ENCODE data around the gene AP1S3.
"Not testable (repeated sequence)": the region's sequence is repeated elsewhere in the genome, so short reads cannot be mapped to it uniquely, and the experiment has no call there.

The AP1S3 gene

DNA sequence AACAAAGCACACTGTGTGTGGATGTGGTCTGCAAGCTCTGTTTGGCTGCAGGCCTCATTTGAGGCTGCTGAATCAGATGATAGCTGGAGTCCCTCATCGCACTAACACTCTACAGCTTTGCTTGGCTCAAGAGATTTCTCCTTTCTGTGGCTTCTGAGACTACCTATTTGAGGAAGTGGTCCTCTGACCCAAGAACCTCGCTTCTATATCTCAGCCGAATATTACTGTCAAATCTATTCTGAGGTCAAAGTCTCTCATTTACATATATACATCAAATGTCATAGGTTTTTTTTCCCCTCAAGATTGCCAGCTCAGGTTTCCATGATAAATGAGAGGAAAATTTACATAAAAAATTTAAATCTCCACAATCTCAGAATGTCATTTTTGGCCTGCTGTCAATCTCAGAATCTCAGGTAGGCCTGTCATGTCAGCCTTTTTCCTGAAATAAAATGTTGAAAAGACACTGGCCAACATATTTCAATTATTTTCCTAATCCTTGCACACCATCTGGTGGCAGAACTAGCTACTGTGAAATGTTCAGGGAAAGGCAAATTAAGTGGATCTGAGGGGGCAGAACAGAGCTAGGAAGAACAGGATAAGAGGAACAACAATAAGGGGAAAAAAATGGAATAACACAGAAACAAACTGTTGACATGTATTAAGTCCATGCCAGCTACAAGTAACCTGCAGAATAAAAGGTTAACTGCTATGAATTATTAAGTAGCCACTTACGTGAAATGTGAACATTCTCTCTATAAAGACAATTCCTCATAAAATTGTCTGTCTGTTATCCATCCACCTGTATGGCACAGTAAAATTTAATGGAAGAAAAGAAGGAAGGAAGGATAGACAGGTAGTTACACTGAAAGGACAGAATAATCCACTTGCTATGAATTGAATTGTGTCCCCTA, 39.3 kb downstream of the AP1S3 start:
- no peak for DNase-seq

DNA sequence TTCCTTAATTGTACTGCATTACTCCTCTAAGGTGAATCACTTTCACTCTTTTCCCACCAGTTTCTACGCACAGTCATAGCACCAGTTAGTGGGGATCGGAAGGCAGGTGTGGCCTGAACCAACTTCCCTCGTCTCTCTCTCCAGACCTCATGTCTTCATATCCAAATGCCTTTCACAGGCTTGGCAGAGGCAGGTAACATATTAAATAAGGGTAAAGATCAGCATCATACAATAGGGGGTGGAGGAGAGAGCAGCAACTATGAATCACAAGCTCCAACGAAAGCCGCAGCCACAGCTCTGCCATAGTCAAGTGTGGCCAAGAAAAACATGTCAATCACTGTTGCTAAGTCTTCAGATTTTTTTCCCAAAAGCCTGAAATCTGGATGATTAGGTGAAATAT, 40.3 kb downstream of the AP1S3 start:
- DNase-seq = no peak

DNA sequence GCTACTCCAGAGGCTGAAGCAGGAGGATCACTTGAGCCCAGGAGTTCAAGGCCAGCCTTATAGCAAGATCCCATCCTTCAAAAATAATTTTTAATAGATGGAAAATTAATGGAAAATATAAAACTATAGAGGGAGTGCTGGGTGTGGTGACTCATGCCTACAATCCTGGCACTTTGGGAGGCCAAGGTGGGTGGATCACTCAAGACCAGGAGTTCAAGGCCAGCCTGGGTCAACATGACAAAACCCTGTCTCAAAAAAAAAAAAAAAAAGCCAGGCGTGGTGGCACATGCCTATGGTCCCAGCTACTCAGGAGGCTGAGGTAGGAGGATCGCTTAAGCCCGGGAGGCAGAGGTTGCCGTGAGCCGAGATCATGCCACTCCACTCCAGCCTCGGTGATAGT, 48.0 kb downstream of the AP1S3 start:
- no peak for DNase-seq

DNA sequence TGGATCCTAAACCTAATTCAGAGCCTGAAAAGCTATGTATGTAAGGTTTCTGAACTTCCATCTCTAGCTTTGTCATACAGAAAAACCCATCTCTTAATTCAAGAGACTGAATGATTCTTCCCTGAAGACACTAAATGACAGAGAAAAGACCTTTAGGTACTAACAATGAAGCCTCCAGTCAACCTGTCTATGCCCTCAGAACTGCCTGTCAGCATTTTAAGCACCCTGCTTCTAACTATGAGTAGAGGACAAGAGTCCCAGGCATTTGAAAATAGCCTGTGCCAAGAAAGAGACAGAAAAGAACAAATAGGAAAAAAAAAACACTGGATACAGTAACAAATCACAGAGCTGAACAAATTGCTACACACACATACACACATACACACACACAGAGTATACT, 48.6 kb downstream of the AP1S3 start:
- no peak for DNase-seq

DNA sequence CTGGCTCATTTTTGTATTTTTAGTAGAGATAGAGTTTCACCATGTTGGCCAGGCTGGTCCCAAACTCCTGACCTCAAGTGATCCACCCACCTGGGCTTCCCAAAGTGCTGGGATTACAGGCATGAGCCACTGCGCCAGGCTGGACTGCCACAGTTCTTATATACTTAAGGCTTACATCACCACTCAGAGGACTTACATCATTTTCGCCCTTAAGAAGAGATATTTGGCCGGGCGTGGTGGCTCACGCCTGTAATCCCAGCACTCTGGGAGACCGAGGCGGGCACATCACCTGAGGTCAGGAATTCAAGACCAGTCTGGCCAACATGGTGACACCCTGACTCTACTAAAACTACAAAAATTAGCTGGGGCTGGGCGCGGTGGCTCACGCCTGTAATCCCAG, 49.3 kb downstream of the AP1S3 start:
- not testable (repeated sequence) for DNase-seq

DNA sequence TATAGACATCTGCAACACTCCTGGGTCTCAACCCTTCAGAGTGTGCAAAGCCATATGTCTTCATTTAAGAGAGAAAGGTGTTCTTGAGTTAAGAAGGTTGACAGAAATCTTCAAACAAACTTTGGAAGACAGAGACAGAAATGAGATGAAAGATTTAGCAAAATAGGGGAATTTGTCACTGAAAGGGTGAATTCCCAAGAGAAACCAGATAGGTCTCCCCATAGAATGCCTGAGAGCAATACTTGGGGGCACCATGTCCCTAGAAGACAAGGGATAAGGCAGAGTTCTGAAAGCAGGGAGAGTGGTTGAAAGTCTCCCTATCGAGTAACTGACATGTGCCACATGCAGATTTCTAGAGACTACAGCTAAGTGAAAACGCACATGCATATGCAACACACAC, 50.0 kb downstream of the AP1S3 start:
- no peak for DNase-seq

DNA sequence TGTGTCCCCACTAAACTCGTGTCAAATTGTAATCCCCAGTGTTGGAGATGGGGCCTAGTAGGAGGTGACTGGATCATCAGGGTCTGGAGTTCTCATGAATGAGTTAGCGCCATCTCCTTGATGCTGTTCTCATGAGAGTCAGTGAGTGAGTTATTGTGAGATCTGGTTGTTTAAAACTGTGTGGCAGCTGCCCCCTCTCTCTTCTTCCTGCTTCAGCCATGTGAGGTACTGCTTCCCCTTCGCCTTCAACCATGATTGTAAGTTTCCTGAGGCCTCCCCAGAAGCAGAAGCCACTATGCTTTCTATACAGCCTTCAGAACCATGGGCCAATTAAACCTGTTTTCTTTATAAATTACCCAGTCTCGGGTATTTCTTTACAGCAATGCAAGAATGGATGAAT, 50.4 kb downstream of the AP1S3 start:
- DNase-seq = no peak

DNA sequence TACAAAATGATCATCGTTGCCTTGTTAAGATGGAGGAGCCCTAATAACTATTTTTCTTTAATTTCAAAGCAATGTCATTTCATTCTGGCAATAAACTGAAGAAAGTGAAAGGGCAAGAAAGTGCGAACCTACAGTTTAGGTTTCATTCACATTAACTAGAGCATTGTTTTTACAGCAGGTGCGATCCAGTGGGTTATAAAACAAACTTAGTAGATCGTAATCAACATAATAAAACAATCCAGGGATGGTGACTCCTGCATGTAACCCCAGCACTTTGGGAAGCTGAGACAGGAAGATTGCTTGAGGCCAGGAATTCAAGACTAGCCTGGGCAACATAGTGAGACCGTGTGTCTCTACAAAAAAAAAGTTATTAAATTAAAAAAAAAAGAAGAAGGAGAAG, 51.1 kb downstream of the AP1S3 start:
- DNase-seq = no peak

DNA sequence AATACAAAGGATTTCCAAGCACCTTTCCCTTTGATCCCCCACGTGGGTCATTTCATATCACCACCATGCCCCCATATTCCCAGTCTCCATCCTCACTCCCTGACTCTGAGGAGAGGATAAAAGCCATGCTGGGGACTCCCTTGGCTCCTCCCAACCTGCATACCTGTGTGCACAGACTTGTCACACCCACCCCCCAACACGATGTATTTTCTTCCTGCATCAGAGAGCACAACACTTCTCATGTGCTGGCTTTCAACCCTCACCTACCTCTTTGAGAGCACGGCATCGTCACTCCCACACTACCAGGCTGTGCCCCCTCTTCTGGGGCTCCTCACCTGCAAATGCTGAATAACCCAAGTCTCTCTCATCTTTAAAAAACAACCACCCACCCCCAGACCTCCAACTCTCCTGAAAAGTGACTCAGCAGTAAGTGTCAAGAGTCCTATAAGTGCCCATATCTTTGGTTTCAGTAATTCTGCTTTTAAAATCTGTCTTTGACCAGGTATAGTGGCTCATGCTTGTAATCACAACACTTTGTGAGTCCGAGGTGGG, 53.1 kb downstream of the AP1S3 start:
- DNase-seq = no peak

DNA sequence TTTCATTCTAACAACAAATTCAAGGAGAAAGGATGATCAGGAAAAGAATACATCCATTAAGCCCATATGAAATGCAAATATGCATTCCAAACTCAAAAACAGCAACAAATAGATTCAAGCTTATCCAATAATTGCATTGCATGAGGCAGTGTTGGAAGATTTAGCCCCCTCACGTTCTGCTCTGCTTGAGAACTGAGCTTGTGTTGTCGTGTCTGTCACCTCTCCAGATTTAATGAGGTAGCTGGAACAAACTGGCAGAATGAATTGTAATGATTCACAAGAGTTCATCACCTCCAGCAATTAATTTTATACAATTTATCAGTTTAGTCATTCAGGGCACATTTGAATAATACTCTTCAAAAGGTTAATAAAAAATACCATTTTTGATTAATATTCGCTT, 54.8 kb downstream of the AP1S3 start:
- no peak for DNase-seq

DNA sequence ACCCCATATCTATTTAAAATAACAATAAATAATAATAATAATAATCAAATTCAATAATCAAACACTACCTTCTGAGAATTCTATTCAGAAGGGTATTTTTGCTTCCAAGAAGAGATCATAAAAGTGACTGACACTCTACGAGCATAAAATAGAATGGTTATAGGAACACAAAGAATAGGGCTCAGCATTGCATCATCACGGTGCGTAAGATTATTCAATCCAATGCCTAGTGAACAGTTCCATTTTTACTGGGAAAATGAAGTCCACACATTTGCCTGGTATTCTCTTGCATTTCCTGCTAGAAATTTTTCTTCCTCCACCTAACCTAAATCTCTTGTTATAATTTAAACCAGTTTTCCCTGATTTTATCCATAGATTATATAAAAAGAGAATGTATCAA, 55.8 kb downstream of the AP1S3 start:
- DNase-seq = no peak

DNA sequence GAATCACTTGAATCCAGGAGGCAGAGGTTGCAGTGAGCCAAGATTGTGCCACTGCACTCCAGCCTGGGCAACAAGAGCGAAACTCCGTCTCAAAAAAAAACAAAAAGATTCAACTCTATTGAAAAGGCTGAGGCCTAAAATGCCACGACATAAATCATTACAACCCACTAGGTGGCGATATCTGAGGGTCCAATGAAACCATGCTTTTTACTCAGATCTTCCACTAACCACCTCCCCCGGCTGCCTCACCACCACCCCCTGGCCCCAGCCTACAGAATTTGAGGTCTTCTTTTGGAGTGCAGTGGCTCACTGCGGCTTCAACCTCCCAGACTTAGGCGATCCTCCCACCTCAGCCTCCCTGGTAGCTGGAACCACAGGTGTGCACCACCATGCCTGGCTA, 57.5 kb downstream of the AP1S3 start:
- DNase-seq = peak; percentile 31 to 33

DNA sequence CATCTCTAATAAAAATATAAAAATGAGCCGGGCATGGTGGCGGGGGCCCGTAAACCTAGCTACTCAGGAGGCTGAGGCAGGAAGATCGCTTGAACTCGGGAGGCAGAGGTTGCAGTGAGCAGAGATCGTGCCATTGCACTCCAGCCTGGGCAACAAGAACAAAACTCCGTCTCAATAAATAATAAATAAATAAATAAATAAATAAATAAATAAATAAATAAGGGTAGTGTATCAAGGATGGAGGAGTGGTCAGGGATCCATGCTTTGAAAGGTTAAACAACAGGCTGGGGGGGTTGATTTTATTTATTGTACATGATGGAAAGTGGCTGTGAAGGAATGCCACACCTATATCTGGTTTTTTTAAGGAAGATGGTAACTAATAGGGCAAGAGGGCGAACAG, 63.2 kb downstream of the AP1S3 start:
- no peak for DNase-seq

DNA sequence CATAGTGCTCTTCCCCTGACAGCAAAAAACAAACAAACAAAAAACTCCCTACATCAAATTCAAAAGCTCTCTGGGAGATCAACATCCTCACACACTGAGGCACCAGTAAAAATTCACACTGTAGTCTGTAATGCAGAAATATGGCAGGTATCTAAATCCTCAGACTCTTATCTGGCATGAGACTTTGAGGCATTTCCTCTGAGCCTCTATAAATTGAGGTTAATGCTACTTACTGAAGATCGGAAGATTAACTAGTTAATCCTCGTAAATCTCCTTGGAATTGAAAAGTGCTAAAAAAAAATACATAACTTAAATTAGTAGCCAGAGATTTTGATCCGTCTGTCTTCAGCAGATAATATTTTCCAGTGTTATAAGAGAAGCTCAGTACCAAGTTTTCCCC, 65.0 kb downstream of the AP1S3 start:
- no peak for DNase-seq

DNA sequence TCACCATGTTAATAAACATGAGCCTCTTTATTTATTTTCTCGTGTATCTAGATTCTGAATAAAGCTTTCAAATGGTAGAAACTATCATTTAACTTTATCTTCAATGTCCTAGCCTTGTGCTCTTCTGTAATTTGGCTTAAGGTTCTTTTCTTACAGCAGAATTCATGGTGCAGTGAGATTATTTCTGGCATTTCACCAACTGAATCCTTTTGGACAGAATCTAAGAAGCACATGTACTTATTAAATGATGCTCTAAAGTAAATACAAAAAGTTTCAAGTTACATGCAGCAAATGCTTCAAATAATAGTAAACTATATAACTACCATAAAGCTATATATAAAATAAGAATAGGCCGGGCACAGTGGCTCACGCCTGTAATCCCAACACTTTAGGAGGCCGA, 65.9 kb downstream of the AP1S3 start:
- no peak for DNase-seq

DNA sequence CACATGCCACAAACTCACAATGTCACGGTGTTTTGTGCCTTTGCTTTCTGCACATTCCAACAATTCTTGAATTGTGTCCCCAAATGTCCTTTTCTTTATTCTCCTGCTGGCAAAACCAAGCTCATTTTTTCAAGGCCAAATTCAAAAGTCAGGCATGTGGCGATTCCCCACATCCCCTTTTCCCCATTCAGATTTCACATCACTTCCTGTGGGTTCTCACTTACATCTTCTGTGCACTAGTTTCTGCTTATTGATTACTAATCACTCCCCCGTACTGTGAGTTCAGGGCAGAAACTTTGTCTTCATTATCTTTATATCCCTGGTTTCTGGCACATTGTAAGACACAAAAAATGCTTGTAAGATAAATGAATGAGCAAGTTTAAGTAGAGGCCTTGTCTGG, 69.2 kb downstream of the AP1S3 start:
- DNase-seq = no peak

DNA sequence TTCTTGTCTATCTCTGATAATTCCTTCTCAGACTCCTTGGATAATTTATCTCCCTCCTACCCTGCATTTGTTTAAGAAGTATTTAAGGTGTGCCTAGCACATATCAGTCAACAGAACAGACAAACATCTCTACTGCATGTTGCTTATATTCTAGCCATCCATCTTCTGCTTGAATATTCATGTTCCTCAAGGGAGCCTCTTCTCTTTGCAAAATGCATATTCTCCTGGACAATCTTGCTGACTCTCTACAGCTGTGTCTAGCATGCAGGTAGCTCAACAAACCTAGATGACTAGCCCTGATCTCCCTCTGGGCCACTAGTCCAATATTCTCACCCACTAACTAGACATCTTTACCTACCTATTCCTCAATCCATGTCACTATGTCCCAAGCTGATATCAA, 70.0 kb downstream of the AP1S3 start:
- DNase-seq = no peak

DNA sequence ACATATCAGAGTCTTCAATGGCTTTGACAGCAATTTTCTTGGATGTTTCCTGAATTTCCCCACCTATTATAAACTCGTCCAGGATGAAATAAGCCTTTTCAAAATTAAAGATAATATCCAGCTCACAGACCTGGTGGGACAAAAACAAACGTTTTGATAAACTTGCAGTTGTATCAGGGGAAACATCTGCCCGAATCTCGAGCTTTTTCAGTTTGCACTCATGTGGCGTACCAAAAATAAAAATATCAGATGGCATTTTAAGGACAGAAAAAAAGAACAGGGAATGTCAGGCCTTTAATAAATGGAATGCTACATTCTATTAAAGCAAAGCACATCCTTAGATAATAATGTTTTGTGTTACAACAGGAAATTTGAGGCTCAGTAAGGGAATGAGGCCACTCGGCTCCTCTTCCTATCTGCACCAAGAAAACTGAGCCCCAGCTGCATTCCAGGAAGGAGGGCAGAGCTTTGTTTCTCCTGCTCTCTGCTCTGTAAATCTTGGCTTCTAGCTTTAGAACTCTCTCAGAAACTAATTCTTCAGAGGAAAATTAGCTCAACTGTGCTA, 72.1 kb downstream of the AP1S3 start:
- no peak for DNase-seq

DNA sequence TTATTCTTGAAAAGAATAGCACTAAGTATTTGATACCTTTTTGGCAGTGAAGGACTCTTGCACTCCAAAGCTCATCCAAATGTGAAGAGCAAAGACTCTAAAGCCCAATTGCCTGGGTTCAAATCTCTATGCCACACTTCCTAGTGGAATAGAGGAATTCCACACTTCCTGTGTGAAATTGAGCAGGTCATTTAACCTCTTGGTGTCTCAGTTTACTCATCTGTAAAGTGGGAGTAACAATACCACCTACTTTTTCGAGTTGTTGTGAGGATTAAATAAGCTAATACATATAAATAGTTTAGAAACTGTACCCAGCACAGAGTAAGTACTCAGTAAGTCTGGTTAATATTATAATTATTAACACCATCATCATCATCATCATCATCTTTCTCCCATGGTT, 72.6 kb downstream of the AP1S3 start:
- DNase-seq = no peak

DNA sequence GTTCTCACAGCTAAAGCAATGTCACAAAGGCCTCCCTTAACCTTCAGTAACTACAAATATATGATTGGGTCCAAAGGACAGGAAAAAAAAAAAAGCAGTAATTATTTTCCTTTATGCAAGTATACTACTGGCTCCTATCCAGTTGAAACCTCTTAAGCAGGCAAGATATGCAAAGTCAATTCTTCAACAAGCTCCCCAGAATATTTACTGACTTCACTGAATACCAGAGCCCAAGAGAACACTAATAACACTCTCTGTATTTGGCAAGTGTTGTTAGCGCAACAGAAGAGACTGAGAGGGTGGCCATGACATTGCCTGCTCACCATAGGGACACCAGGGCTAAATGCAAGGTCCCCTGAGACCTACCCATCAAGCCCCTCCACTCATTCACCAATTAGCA, 74.5 kb downstream of the AP1S3 start:
- no peak for DNase-seq

DNA sequence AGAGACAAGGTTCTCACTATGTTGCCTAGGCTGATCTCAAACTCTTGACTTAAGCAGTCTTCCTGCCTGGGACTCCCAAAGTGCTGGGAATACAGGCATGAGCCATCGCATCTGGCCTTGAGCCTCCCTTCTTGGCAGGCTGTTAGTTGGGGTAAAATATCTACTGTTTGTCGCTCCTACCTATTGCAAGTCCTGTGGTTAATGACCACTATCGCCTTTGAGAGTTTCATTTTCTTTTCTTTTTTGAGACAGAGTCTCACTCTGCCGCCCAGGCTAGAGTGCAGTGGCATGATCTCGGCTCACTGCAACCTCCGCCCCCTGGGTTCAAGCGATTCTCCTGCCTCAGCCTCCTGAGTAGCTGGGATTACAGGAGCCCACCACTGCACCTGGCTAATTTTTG, 75.6 kb downstream of the AP1S3 start:
- not testable (repeated sequence) for DNase-seq

DNA sequence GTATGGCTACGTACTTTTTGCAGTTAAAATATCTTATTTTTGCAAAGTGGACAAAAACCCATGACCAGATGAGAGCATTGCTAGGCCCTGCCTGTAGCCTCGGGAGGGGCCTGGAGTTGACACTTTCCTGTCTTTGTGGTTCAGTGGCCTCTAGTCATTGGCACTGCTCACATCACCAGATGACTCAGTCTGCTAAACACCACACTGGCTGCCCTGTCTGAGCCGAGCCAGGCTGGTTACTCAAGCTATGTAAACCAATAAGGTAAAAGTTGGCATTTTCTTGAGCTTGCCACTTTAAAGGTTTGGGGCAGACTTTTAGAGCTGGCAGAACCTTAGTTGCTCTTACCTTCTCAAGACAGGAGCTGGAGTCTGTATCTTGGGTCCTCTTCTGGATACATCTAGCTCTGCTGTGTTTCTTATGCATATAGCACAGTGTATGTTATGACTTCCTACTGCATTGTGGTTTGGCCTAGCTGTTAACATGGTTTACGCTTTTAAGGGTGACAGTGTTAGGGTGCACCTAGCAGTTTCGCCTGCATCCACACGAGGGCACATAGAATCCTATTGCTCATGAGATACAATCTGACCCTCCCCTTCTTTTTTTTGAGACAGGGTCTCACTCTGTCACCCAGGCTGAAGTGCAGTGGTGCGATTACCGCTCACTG, 76.4 kb downstream of the AP1S3 start:
- DNase-seq = peak; percentile 6 to 7

DNA sequence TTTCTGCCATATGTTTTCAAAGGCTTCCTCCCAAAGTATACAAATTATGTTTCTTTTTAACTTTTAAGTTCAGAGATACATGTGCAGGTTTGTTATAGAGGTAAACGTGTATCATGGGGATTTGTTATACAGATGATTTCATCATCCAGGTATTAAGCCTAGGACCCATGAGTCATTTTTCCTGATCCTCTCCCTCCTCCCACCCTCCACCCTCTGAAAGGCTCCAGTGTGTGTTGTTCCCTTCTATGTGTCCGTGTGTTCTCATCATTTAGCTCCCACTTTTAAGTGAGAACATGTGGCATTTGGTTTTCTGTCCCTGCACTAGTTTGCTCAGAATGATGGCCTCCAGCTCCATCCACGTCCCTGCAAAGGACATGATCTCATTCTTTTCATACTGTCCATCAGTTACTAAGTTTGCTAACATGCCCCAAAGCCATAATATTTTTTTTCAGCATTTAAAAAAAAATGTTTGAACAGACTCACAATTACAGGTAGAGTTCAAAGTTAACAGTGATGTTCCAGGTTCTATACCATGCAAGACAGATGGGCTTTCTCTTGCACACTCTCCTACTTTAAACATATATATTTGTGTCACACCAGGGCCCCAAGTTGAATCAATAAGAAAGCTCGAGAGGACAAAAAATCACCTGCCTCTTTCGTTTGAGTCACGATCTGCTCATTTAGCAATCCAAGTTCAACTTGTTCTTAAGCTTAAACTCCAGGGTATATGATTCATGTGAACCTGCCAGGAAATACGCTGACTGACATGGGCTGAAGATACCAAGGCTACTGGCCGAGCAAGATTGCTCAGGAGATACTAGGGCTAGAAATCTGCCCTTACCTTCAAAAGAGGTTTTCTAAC, 77.6 kb downstream of the AP1S3 start:
- DNase-seq = no peak

Measured in activated CD4-positive, alpha-beta T cell treated with anti-CD3 and anti-CD28 coated beads, Interleukin-2, amount 50 U/mL, for 4 hours (primary cell).